Liver (tissue), 9 donors: ENCODE results near the gene MFNG. TPM values are rescaled to one million over a fixed set of nuclear protein-coding genes. Genes with fewer than 3 reads are reported as not detected.

ENCODE experiments used
- DNase-seq: peaks from one replicate; pipeline ENCODE4 v3.0.0-alpha.2; 2017; ENCODE audit warnings: low spot score
- H3K27ac ChIP-seq, 2 donors: one replicate each; pipeline ENCODE4 v1.7.0; 2013; ENCODE audit warnings: inconsistent platforms in 2 of 2, low read length in 2 of 2, control low read depth in 1 of 2, low read depth in 1 of 2, mild to moderate bottlenecking in 1 of 2
- H3K27me3 ChIP-seq, 4 donors: one replicate each; pipeline versions ENCODE4 v1.6.1 to v1.7.0; 2013; ENCODE audit warnings: low read length in 3 of 4, inconsistent platforms in 1 of 4, mild to moderate bottlenecking in 1 of 4, moderate library complexity in 1 of 4; ENCODE audit not compliant: control insufficient read depth in 4 of 4, insufficient read depth in 4 of 4
- H3K36me3 ChIP-seq, 4 donors: one replicate each; pipeline versions ENCODE4 v1.6.1 to v1.7.0; 2013; ENCODE audit warnings: low read length in 3 of 4, mild to moderate bottlenecking in 3 of 4, low read depth in 1 of 4, moderate library complexity in 1 of 4; ENCODE audit not compliant: control insufficient read depth in 4 of 4, insufficient read depth in 3 of 4
- H3K4me1 ChIP-seq, 4 donors: one replicate each; pipeline versions ENCODE4 v1.6.1 to v1.7.0; 2013; ENCODE audit warnings: low read length in 3 of 4, mild to moderate bottlenecking in 3 of 4, moderate library complexity in 1 of 4; ENCODE audit not compliant: control insufficient read depth in 4 of 4, insufficient read depth in 4 of 4
- H3K4me3 ChIP-seq, 3 donors: one replicate each; pipeline versions ENCODE4 v1.6.1 to v1.7.0; 2013; ENCODE audit warnings: low read length in 3 of 3, control low read depth in 1 of 3, low read depth in 1 of 3, mild to moderate bottlenecking in 1 of 3
- H3K9ac ChIP-seq, 2 donors: one replicate each; pipeline ENCODE4 v1.7.0; 2013; ENCODE audit warnings: low read length in 2 of 2, mild to moderate bottlenecking in 2 of 2, moderate library complexity in 2 of 2, control low read depth in 1 of 2, low read depth in 1 of 2
- H3K9me3 ChIP-seq, 4 donors: one replicate each; pipeline versions ENCODE4 v1.6.1 to v1.7.0; 2013; ENCODE audit warnings: low read length in 3 of 4; ENCODE audit not compliant: control insufficient read depth in 4 of 4
- ATF3 ChIP-seq: IDR thresholded peaks from 2 replicates; pipeline ENCODE4 v1.6.1; 2016; ENCODE audit warnings: antibody characterized with exemption
- EGR1 ChIP-seq, 2 donors: IDR thresholded peaks; 2 replicates each; pipeline ENCODE4 v1.6.1; 2016 to 2018; ENCODE audit warnings: antibody characterized with exemption in 2 of 2, low read depth in 2 of 2
- FOXA1 ChIP-seq: IDR thresholded peaks from 2 replicates; pipeline ENCODE4 v1.6.1; 2016; ENCODE audit warnings: antibody characterized with exemption
- FOXA2 ChIP-seq: IDR thresholded peaks from 2 replicates; pipeline ENCODE4 v1.6.1; 2016; ENCODE audit warnings: antibody characterized with exemption
- GABPA ChIP-seq, 2 donors: IDR thresholded peaks in 1 of 2; conservative IDR thresholded peaks in 1 of 2; 2 replicates each; pipeline ENCODE4 v1.6.1; 2016; ENCODE audit warnings: antibody characterized with exemption in 2 of 2, mild to moderate bottlenecking in 1 of 2, moderate library complexity in 1 of 2
- HNF4A ChIP-seq, 2 donors: conservative IDR thresholded peaks; 2 replicates each; pipeline ENCODE4 v1.6.1; 2016; ENCODE audit warnings: antibody characterized with exemption in 2 of 2, mild to moderate bottlenecking in 2 of 2
- HNF4G ChIP-seq: IDR thresholded peaks from 2 replicates; pipeline ENCODE4 v1.6.1; 2016; ENCODE audit warnings: antibody characterized with exemption
- JUND ChIP-seq, 2 donors: IDR thresholded peaks; 2 replicates each; pipeline ENCODE4 v1.6.1; 2016; ENCODE audit warnings: antibody characterized with exemption in 2 of 2
- NR2F2 ChIP-seq: IDR thresholded peaks from 2 replicates; pipeline ENCODE4 v1.6.1; 2016; ENCODE audit warnings: antibody characterized with exemption
- RAD21 ChIP-seq, 2 donors: IDR thresholded peaks; 2 replicates each; pipeline ENCODE4 v1.6.1; 2016; ENCODE audit warnings: antibody characterized with exemption in 2 of 2, mild to moderate bottlenecking in 2 of 2
- RXRA ChIP-seq, 2 donors: IDR thresholded peaks; 2 replicates each; pipeline ENCODE4 v1.6.1; 2017 to 2018; ENCODE audit warnings: antibody characterized with exemption in 2 of 2, mild to moderate bottlenecking in 1 of 2
- SP1 ChIP-seq: IDR thresholded peaks from 2 replicates; pipeline ENCODE4 v1.6.1; 2018; ENCODE audit warnings: antibody characterized with exemption, mild to moderate bottlenecking
- TAF1 ChIP-seq: conservative IDR thresholded peaks from 2 replicates; pipeline ENCODE4 v1.6.1; 2016; ENCODE audit warnings: antibody characterized with exemption, mild to moderate bottlenecking
- YY1 ChIP-seq: IDR thresholded peaks from 2 replicates; pipeline ENCODE4 v1.6.1; 2016; ENCODE audit warnings: antibody characterized with exemption, mild to moderate bottlenecking
- ZBTB33 ChIP-seq: IDR thresholded peaks from 2 replicates; pipeline ENCODE4 v1.6.1; 2016; ENCODE audit warnings: antibody characterized with exemption
- WGBS: extraction: QIAGEN DNeasy Blood & Tissue Kit; methylation state at CpG from one replicate; pipeline ENCODE4 v1.1.7; 2013; 5-methylcytosine and 5-hydroxymethylcytosine counted together
- polyA plus RNA-seq, 2 donors: library from polyadenylated mRNA; stranded (reverse) in 1 of 2; unstranded in 1 of 2; fragments of 200-250 nt in 1 of 2; fragments of >200 nt in 1 of 2; fragmentation: Nextera tagmentation in 1 of 2; extraction: Ambion mirVana in 1 of 2; gene quantifications; one replicate each; pipeline versions ENCODE4 v1.2.1 to v1.2.3, GENCODE V29; 2013 to 2015
- total RNA-seq, 2 donors: library from RNA; depleted of rRNA; stranded (reverse); fragments of >200 nt; gene quantifications; one replicate each; pipeline ENCODE4 v1.2.3, GENCODE V29; 2014
- TF ChIP-seq, protein P1 (sequence below): IDR thresholded peaks from 2 replicates; pipeline ENCODE4 v1.6.1; 2016; ENCODE audit warnings: antibody characterized with exemption, mild to moderate bottlenecking
- TF ChIP-seq, protein P2 (sequence below): fragments of 150-350 bp; IDR thresholded peaks from 2 replicates; pipeline ENCODE4 v1.5.1; 2017; ENCODE audit warnings: improper control_type of control experiment, low read depth, low read length; ENCODE audit not compliant: missing input control
- TF ChIP-seq, protein P3 (sequence below): IDR thresholded peaks from 2 replicates; pipeline ENCODE4 v1.6.1; 2016; ENCODE audit warnings: antibody characterized with exemption
- donor health status: healthy.
- donor health status: healthy.
- donor health status: healthy.
- donor health status: healthy.
- donor health status: healthy.

Gene MFNG
- total and polyA plus RNA-seq, 4 donors, result 5.0 to 10.7 (median 7.4) TPM

GRCh38 chr22:37481347-37481907 is 4.8 kb downstream of the MFNG start (continued):
- TF ChIP-seq, protein P1, sequence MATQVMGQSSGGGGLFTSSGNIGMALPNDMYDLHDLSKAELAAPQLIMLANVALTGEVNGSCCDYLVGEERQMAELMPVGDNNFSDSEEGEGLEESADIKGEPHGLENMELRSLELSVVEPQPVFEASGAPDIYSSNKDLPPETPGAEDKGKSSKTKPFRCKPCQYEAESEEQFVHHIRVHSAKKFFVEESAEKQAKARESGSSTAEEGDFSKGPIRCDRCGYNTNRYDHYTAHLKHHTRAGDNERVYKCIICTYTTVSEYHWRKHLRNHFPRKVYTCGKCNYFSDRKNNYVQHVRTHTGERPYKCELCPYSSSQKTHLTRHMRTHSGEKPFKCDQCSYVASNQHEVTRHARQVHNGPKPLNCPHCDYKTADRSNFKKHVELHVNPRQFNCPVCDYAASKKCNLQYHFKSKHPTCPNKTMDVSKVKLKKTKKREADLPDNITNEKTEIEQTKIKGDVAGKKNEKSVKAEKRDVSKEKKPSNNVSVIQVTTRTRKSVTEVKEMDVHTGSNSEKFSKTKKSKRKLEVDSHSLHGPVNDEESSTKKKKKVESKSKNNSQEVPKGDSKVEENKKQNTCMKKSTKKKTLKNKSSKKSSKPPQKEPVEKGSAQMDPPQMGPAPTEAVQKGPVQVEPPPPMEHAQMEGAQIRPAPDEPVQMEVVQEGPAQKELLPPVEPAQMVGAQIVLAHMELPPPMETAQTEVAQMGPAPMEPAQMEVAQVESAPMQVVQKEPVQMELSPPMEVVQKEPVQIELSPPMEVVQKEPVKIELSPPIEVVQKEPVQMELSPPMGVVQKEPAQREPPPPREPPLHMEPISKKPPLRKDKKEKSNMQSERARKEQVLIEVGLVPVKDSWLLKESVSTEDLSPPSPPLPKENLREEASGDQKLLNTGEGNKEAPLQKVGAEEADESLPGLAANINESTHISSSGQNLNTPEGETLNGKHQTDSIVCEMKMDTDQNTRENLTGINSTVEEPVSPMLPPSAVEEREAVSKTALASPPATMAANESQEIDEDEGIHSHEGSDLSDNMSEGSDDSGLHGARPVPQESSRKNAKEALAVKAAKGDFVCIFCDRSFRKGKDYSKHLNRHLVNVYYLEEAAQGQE, result no peak
- TF ChIP-seq FOXA1 (no peak), JUND (IDR thresholded peaks at IDR 0.05) (no peak), FOXA2 (no peak), NR2F2 (no peak)

GRCh38 chr22:37480387-37481346 is 5.5 kb downstream of the MFNG start:
- H3K9me3 ChIP-seq, result no peaks in the 10 kb centered on the region
- no peak overlapping the region for H3K27ac ChIP-seq
- TF ChIP-seq YY1 (no peak), RAD21 (IDR thresholded peaks at IDR 0.05) (no peak), ATF3 (no peak), NR2F2 (no peak), JUND (IDR thresholded peaks at IDR 0.05) (no peak), SP1 (no peak), EGR1 (IDR thresholded peaks at IDR 0.05; ENCODE audit: low read depth in 2 of 2) (no peak), FOXA2 (no peak), HNF4A (conservative IDR thresholded peaks at IDR 0.05) (no peak), GABPA (IDR thresholded peaks at IDR 0.05 in 1 of 2, conservative IDR thresholded peaks at IDR 0.05 in 1 of 2) (no peak), TAF1 (no peak), HNF4G (no peak), ZBTB33 (no peak), FOXA1 (no peak), RXRA (IDR thresholded peaks at IDR 0.05) (no peak)
- TF ChIP-seq, protein P1, result no peak
- TF ChIP-seq, protein P2, sequence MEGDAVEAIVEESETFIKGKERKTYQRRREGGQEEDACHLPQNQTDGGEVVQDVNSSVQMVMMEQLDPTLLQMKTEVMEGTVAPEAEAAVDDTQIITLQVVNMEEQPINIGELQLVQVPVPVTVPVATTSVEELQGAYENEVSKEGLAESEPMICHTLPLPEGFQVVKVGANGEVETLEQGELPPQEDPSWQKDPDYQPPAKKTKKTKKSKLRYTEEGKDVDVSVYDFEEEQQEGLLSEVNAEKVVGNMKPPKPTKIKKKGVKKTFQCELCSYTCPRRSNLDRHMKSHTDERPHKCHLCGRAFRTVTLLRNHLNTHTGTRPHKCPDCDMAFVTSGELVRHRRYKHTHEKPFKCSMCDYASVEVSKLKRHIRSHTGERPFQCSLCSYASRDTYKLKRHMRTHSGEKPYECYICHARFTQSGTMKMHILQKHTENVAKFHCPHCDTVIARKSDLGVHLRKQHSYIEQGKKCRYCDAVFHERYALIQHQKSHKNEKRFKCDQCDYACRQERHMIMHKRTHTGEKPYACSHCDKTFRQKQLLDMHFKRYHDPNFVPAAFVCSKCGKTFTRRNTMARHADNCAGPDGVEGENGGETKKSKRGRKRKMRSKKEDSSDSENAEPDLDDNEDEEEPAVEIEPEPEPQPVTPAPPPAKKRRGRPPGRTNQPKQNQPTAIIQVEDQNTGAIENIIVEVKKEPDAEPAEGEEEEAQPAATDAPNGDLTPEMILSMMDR, result no peak
- TF ChIP-seq, protein P3, sequence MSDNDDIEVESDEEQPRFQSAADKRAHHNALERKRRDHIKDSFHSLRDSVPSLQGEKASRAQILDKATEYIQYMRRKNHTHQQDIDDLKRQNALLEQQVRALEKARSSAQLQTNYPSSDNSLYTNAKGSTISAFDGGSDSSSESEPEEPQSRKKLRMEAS, result no peak
- 90% methylated on average over 17 of the region's 17 CpGs for WGBS
- no peak overlapping the region for H3K9ac ChIP-seq
- H3K36me3 ChIP-seq, result no peaks in the 10 kb centered on the region
- H3K4me3 ChIP-seq, result no peak overlapping the region
- H3K4me1 ChIP-seq, result peaks cover 0 to 4% (median 0%) of the 10 kb centered on the region in 4 donors
- H3K27me3 ChIP-seq, result no peaks in the 10 kb centered on the region
- no peak for DNase-seq
